HG03039 (cell line): ENCODE measurements around the gene SPATA12.

Experiments used
- ATAC-seq: cut with Tn5 transposase; IDR thresholded peaks from one replicate; pipeline ENCODE4 v1.9.1; 2021; ENCODE audit warnings: mild to moderate bottlenecking, moderate library complexity; ENCODE audit not compliant: unreplicated experiment

Gene SPATA12

DNA sequence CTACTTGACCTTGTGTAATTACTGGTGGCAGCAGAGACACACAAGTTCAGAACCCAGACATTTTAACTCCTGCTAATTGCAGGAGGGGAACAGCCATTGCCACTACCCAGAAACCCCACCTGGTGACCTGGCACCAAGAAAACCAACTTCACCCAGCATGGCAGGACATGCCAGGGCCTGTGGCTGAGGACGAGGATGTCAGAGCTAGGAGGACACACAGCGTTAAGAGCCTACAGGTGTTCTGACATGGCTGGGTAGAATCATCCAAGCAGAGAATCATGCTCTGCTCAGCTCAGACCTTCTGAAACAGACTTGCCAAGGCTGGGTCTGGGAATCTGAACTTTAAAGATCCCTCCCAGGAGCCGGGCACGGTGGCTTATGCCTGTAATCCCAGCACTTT is 11.7 kb upstream of the SPATA12 start:
- no peak for ATAC-seq

DNA sequence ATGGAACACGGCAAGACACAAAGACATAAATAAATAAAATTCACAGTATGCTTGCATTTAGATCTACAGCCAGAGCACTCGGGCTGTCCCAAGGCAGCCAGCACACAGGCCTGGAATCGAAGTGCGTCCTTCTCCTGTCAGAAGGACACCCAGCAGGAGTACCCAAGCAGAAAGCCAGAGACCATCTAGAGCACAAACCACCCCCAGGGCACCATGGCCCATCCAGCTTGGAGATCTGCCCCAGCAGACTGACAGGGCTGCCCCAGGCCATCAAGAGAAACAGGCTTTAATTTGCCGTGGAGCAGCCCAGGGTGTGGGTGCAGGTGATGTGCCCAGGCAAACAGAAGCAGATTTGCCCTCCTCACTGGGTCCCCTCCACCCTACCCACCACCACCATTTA is 7.8 kb upstream of the SPATA12 start:
- no peak for ATAC-seq

DNA sequence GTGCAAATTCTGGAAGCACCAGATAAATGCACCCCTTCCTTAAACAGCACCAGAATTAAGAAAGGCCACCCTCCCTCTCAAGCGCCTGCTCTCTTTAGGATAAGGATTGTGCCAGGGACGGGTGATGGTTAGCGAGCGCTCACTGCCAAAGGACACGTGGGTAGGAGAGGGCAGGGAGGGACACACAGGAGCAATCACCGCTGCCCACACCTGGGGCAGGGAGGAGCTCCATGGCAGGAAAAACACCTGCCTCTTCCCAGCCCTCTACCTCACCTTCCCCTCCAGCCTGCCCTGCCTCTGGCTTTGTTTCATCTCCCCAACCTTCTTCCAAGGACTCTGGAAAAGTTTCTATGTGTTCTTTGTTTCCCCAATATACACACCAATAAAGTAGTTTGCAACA is 7.3 kb upstream of the SPATA12 start:
- no peak for ATAC-seq

DNA sequence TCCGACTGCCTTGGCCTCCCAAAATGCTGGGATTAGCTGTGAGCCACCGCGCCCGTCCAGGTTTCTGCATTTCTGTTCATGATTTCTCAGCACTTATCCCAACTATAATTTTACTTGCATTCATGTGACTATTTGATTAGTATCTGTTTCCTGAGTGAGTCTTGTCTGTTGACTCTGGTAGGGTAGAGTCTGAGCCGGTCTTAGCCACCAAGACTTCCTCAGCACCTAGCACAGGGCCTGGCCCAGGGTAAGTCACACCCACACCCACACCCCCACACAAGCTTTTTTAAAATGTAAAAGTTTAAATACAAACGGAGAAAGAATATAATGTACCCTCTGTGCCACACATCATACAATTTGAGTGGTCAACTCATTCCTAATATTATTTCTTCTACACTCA is 3.1 kb upstream of the SPATA12 start:
- no peak for ATAC-seq

DNA sequence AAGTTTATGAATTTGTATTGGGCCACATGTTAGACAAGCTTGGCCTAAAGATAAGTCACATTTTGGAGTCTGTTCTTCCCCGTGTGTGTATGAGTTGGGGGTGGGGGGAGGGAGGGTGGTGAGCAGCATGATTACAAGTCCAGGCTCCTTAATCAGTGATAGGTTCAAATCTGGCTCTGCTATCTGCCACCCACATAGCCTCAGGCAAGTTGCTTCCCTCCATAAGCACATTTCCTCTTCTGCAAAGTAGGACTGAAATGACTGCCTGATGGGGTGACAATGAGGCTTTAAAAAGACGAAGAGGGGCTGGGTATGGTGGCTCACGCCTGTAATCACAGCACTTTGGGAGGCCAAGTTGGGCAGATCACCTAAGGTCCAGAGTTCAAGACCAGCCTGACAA is 1.1 kb upstream of the SPATA12 start:
- ATAC-seq = no peak

DNA sequence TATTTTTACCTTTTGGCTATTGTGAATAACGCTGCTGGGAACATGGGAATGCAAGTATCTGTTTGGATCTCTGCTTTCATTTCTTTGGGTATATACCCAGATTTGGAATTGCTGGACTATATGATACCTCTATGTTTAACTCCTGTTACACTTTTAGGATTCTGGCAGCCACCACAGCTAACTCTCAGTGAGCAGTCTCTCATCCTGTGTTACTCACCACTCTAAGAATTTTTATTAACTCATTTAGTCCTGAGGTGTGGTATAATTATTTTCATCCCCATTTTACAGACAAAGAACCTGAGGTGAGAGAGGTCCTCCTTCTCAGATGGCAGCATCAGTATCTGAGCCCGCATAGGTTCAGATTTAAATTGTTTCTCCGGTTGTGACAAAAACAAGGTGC is 1.1 kb downstream of the SPATA12 start:
- ATAC-seq = no peak

DNA sequence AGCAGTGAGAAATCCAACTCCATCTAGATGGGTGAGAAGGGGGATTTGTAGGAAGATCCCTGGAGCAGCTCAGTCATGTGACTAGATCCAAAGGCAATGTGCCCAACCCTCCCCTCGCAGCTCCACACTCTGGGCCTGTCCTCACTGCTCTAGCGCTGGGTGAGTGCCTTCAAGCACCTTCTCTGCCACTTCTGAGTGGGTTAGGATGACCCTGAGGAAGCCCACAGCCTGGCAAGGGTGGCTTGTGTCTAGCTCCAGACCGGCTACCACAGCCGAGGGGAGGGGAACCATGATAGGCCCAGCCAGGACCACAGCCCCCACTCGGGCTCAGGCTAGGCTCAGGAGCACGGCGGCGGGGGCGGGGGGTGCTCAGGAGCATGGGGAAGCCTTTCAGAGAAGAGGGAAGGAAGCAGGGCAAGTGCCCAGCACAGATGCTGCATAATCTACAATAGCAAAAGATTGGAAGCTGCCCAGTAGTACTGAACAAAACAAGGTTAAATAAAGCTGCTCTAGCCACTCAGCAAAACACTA is 1.7 kb downstream of the SPATA12 start:
- no peak for ATAC-seq

DNA sequence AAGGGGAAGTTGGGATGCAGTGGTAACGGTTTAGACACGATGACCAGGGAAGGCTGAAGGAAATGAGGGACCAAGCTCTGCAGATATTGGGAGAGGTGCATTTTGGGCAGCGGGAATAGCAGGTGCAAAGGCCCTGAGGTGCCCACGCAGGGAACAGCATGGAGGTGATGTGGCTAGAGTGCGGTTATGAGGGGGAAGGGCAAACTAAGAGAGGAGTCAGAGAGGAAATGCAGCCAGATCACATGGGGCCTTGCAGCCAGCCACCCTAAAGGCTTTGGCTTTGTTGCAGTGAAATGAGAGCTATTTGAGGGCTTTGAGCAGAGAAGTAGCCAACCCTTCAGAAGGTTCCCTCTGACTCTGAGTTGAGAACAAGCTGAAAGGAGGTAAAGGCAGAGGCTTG is 2.6 kb downstream of the SPATA12 start:
- no peak for ATAC-seq

DNA sequence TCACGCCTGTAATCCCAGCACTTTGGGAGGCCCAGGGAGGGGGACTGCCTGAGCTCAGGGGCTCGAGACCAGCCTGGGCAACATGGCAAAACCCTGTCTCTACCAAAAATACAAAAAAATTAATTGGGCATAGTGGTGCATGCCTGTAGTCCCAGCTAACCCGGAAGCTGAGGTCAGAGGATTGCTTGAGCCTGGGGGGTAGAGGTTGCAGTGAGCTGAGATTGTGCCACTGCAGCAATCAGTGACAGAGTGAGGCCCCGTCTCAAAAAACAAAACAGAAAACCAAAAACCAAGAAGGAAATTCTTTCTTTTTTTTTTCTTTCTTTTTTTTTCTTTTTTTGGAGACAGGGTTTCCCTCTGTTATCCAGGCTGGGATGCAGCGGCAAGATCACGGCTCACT is 3.5 kb downstream of the SPATA12 start:
- ATAC-seq = no peak

DNA sequence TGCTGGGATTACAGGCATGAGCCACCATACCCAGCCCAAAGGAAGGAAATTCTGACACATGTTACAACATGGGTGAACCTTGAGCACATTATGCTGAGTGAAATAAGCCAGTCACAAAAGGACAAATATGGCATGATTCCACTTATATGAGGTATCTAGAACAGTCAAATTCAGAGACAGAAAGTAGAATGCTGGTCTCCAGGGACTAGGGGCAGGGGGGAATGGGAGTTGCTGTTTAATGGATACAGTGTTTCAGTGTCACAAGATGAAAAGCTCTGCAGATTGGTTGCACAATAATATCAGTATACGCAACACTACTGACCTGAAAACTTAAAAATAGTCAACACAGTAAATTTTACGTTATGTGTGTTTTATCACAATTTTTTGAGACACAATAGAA is 4.1 kb downstream of the SPATA12 start:
- ATAC-seq = no peak

DNA sequence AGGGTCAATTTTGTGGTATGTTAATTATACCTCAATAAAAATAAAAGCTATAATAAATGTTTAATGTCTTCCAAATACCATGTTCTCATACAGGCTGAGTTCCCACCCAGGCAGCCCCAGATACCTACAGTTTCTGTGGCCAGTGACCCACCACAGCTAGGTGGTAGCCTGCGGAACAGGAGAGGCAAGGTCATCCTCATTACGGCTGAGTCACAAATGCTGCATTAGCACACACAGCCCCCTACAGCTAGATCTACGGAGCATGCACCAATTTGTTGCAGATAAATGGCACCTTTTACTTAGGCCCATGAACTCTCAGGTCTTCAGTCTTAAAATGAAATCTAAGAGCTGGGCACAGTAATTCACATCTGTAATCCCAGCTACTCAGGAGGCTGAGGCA is 5.1 kb downstream of the SPATA12 start:
- no peak for ATAC-seq

DNA sequence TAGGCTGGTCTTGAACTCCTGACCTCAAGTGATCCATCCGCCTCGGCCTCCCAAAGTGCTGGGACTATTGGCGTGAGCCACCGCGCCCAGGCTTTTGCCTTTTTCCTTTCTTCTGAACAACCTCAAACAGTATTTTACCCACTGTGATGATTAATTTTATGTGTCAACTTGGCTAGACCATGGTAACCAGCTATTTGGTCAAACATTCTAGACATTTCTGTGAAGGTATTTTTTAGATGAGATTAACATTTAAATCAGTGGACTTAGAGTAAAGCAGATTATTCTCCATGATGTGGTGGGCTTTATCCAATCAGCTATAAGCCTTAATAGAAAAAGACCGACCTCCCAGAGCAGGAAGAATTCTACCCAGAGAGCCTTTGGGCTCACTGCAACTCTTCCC is 6.0 kb downstream of the SPATA12 start:
- no peak for ATAC-seq

DNA sequence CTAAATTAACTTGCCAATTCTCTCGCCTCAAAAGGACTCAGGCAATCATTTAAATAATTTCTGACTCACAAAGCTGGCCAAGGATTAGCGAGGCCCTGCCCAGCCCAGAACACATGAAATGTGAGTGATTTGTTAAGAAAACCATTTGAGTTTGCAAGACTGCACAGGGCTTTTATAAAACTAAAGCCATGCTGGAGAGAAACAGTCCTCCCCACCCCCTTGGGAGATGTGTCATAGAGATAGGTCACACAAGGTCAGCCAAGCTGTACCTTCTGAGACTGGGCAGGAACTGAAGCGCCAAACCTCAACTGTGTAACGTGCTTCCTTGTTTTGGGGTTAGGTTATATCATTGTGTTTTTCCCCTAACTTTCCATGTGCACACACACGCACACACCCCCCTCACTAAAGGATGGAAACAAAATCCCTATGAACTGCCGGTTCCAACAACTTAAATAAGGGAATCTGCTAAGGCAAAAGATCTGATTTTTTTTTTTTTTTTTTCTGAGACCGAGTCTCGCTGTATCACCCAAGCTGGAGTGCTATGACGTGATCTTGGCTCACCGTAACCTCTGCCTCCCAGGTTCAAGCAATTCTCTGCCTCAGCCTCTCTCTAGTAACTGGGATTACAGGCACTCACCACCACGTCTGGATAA is 8.1 kb downstream of the SPATA12 start:
- ATAC-seq = peak; percentile 99

DNA sequence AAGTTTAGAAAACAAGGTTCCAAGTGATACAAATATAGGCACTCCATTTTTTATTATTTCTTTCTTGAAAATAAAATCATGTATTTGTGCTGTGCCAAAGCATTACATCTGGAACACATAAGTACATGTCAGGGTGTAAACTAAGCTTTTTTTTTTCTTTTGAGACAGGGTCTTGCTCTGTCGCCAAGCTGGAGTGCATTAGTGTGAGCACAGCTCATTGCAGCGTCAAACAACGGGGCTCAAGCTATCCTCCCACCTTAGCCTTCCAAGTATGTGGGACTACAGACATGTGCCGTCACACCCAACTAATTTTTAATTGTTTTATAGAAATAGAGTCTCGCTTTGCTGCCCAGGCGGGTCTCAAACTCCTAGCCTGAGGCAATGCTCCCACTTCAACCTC is 9.0 kb downstream of the SPATA12 start:
- ATAC-seq = no peak

DNA sequence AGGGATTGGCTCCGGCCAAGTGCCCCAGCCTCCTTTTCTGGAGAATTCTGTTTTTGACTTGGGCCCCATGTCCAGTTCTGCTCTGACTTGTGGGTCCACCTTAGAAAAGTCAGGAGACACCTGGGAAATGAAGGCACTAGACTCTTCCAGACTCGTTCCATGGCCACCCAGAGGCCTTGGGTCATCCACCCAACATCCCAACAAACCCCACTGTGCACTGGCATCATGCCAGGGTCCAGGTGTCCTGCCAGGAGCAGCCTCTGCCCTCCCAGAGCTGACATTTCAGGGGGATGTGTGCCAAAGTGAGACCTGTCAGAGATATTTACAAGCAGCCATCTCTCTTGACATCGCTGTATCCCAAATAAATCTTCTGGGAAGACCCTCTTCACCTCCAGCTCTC is 13.2 kb downstream of the SPATA12 start:
- no peak for ATAC-seq

DNA sequence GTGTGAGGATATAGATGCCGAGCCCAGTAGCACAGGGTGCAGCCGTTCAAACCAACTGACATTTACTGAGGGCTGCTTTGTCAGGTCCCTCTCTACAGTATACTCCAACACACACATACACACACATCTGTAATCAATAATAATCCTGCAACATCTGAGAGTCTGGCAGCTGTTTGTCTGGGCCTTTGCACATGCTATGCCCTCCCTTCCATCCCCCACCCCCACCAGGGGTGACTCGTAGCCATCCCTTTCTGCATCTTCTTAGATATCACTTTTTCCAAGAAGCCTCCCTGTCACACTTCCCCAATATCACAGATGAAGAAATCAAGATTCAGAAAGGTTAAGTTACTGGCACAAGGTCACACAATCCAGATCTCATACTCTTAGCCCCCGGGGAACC is 13.7 kb downstream of the SPATA12 start:
- ATAC-seq = no peak

DNA sequence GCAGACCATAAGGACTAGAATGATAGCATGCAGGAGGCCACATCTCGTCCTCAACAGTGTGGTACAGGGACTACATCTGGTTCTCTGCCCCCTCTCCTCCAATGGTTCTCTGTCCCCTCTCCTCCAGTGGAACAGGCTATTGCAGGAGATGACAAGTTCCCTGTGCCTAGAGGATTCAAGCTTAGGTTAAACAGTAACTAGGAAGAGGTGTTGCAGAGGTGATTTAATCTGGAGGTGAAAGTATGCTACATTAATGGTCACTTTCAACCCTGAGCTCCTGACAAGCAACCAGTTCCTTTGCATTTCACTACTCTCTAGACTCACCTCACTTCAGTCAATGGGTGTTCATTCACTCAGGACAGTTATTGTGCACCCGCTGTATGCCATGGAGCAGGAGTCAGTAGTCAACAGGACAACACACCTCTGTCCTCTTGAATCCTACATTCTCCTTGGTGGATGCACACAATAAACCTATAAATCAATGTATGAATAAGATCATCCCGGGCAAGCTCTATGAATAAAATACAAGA is 16.0 kb downstream of the SPATA12 start:
- ATAC-seq = no peak

DNA sequence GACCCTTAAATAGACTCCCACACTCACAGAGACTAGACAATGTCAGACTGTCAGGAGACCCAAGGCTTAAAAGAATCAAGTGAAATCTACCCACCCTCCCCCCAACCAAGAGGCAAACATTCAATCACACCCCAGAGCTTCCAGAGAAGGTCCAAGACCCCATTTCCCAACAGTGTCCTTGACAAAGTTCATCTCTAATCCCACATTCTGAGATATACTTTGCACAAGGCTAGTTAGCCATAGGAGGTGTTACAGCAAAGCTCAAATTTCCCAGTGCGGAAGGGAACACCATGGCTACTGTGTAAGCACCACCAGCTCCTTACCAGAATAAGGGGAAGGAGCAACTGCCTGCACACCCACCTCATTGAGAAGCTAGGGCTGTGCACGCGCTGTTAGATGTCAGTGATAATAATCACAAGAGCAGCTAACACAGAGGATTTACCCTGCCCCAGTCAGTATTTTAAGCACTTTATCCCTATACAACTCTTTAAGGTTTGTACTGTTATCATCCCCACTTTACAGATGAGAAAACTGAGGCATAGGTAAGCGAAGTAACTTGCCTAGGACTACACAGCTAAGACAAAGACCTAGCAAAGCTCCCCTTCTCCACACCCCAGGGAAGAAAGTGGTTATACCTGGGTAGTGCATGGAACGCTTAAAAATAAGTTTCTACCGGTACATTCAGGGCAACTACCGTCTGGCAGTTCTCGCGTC is 17.3 kb downstream of the SPATA12 start:
- ATAC-seq = no peak

DNA sequence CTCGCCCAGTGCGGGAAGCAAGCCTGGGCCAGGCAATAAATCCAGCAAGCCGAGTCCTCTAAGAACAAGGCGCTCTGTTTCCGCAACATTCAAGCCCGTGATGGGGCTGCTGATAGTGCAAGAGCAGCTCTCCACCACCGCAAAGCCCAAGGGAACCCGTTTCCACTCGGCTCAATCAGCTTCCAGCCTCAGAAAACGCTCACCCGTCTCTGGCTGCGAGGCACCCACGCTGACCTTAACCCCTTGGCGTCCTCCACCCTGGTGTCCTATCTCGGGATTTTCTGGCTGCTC is 17.8 kb downstream of the SPATA12 start:
- no peak for ATAC-seq

DNA sequence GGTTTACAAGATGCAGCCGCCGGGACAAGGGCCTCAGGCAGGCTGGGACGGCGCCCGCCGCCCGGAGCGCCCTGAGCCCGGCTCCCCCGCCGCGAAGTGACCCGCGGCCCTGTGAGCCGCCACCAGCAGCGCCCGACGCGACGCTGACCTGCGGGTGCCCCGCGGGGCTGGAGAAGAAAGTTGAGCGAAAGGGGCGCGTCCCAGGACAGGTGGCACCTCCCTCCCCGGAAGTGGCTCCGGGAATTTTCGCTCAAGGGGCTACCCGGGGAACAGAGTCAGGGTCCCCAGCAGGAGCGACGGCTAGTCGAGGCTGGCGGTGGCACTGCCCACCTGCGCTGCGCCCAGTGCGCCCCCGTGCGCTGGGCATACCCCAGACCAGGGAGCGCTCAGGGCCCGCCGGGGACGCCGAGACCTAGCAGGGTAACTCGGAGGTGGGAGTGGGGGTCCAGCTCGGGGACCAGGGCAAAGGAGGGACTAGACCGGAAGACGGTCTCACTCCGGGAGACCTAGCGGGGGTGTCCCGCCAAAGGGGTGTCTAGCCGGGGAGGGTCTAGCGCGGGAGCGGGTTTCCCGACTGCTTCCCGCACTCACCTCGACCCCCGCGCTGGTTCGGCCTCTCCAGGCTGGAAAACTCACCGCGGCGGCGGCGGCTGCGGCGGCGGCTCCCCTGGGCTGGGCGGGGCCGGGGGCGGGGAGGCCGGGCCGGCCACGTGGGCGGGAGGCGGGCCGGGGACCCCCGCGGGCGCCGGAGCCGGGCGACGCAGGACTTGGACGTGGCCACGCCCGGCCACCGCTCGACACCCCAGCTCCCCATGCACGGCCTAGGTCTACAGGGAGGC is 18.4 kb downstream of the SPATA12 start:
- ATAC-seq = no peak

DNA sequence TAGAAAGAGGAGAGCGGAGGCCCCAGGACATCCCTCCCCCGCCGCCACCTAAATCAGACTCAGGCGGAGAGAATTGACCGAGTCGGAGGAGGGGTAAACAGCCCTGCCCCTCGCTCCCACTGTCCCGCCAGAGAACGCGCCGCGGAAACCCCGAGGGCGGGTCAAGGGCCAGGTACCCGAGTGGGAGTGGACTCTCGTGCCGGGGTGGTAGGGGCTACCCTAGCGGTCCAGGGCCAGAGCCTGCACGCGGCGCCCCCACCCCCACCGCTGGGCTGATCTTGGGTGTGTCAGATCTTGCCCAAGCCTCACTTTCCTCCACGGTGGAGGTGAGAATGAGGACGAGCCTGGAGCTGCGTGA is 19.0 kb downstream of the SPATA12 start:
- ATAC-seq = no peak

DNA sequence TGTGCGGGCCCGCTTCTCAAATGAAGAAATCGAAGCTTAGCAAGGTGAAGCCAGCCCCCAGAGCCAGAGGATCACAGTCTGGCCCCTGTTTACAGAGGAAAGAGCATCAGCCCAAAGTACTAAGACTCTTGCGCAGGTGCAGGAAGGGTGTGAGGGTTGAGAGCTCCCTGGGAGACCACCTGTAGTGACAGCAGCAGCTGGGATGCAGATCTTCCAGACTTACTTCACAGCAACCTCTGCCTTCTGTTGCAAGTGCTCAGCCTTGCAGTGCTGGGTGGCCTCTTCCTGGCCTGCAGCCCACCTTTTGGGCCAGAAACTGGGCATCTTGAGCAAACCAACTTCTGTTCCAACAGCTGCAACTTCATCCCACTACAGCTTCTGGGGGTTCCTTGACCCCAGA is 19.7 kb downstream of the SPATA12 start:
- ATAC-seq = no peak
